Activated CD4-positive, alpha-beta T cell treated with anti-CD3 and anti-CD28 coated beads, Interleukin-10, Interleukin-2, amounts not matched to agents 100 ng/mL and 50 ng/mL, durations not matched to agents 16 hours and 8 hours (primary cell): Measurements from ENCODE around the gene POLG.

ENCODE experiments used
- DNase-seq: peaks from one replicate; pipeline ENCODE4 v3.0.0-alpha.2; 2020

Gene POLG

GRCh38 chr15:89334510-89335297 lies at the start of gene POLG:
Gene POLG, minus strand, starts transcription at chr15:89334824. Its CDS starts 1,070 bp downstream, at chr15:89333754.
- peak; percentile 99 for DNase-seq

DNA sequence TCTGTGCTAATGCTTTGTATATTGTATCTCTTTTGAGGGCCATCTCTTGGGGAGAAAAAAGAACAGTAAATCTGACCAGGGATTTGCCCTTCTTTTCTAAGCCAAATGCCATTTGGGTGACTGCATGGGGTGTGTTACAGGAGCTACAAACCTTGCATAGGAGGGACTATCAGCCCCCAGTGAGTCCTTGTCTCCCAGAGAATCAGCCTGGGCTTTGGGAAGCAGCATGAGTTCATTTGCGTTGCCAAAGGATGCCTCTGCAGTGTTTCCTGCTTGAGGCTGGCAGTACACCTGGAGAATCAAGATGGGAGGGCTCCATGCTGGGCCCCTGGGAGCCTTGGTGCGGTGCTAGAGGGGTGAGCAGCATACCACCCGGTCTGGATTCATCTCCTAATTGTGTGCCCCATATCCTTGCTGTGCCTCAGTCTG lies 49.6 kb upstream of the POLG start:
- DNase-seq = no peak

- no peak for DNase-seq
These were observed 48.9 kb upstream of the POLG start for GRCh38 chr15:89383365-89384175.

DNA sequence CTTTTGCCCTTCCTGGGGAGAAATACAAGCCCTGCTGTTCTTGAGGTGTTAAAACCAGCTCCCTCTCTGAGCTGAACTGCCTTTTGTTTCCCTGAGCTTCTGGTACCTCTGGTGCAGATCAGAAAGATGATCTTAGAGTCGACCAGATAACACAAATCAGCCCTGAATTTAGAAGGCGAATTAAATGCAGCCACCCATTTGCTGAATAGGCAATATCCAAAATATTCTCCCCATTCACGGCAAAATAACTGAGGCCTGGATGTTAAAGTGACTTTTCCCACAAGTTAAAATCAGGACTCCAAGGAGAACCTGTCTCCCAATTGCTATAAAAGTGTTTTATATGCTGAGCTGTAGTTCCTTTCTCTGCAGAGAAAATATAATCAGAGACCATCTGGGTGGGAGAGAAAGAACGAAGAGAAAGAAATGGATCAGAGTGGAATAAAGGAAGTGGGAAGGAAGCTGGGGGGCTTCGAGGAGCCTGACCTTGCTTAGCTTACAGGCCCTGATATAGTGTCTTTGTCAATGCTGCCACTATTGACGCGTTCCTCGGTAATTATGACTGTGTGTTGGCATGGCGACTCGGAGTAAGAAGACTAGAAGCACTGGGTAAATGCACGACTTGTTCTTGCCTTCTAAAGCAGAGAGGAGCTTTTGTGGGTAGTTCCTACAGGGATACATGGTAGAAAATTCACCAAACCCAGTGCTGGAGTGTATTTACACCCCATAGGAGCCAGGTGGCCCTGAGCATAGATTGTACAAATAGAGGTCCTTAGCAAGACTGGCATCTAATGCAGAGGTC lies 47.5 kb upstream of the POLG start:
- DNase-seq = no peak

GRCh38 chr15:89381331-89381730 lies 46.7 kb upstream of the POLG start:
- DNase-seq = no peak

DNA sequence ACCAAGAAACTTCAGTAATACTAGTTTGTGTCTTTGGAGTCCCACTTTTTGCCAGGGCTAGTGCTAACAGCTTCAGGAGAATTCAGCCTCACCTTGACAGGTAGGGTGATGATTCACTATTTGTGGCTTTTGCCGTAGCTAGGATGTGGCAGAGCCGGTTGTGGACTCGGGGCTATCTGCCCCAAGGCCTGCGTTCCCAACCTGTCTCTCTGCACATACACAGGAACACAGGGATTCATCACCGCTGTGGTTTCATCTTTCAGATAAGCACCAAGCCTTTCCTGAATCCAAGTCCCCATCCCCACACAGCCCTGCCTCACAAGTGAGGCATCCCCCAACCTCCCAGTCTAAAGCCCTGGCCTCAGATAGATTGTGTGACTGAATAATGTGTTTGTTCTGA lies 45.2 kb upstream of the POLG start:
- DNase-seq = no peak

DNA sequence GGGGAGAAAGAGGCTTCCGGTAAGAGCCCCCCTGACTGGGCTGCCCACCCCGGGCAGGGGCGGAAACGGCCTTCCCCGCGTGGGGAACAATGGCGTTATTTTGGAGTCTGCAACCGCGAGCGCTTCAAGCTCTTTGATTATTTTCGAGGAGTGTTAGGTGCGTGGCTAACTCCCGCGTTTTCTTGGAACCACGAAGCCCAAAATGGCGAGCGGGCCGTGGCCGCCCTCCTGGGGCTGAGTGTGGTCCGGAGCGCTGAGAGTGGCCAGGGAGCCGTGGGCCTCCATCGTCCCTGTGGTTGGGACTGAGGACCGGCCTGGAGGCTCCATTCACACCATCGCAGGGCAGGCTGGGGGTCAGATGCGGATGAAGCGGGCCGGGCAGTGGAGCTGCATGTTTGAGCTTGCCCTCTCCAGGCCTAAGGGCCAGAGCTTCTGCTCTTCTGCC lies 44.6 kb upstream of the POLG start:
- DNase-seq = no peak

DNA sequence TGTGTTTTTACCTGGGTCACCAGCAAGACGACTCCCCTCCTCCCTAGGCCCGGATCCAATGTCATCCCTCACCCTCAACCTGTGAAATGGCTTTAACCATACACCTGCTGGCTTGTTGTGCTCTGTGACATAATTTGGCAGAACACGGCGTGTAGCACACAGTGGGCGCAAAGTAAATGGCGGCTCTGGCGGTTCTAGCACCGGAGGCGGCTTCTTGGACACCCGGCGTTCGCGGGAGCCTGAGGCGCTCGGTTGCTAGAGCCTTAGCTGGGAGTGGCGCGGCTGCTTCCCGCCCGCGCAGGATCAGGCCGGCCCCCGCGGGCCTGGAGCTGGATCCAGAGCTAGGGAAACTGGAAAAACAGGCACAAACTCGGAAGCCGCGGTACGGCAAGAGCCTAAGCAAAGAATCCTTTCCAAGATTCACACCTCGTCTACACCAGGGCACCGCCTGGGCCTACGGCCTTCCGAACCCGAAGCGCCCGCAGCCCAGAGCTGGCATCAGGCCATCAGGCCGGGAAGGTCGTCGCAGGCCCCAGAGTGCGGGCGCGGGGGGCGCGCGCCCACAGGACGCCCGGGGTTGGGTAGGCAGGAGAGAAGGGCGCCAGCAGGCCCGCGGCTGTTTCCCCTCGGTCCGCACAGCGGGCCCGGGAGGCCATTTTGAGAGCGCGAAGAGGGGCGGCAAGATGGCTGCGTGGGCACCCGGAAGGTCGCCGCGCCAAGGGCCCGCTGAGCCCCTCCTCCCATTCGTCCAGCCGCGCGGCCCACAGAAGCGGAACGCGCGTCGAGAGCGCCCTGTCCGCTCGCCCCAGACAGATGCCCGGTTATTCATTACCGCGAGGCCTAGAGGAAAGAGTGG lies 43.9 kb upstream of the POLG start:
- DNase-seq = no peak

GRCh38 chr15:89377842-89378295 lies 43.2 kb upstream of the POLG start:
- DNase-seq = no peak

GRCh38 chr15:89377024-89377841 lies 42.6 kb upstream of the POLG start:
- DNase-seq = no peak

GRCh38 chr15:89376388-89376787 lies 41.8 kb upstream of the POLG start:
- no peak for DNase-seq

DNA sequence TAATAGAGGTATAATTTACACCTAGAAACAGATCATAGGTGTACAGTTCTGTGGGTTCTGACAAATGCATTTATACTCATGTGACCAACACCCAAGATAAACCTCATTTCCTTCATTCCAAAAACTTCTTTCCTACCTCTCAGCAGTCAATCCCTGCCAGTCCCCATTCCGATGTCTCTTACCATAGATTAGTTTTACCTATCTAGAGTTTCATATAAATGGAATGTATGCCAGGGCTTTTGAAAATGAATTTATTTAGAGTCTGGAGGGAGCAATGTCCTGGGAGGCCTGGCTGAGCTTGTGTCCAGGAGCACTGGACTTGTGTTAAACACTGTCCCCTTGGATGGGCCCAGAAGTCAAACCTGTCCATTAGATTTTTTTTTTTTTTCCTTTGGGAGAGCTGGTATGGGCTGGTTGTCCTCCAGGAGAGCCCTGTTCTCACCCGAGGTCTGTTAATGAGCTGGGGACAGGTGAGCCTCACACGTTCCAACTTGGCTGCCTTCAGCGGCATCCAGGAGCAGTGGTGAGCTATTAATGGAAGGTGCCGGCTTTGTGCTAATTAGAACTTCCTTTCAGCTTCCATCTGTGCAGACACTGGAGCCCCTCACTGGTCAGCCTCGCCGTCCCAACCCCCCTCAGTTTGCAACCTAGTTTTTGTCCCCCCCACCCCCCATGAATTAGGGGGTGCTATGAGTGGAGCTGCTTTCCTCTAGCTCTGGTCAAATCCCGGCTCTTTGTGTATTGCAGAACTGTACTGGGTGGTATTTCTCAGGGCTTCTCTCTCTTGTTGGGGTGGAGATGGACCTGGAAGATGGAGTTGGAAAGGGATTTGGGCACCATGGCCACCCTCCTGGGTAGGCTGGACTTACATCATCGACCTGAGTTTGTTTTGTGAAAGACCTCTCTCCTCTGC lies 40.7 kb upstream of the POLG start:
- DNase-seq = no peak

- DNase-seq = no peak
These were observed 39.7 kb upstream of the POLG start for GRCh38 chr15:89374086-89374981.

GRCh38 chr15:89372069-89372935 lies 37.7 kb upstream of the POLG start:
- no peak for DNase-seq

DNA sequence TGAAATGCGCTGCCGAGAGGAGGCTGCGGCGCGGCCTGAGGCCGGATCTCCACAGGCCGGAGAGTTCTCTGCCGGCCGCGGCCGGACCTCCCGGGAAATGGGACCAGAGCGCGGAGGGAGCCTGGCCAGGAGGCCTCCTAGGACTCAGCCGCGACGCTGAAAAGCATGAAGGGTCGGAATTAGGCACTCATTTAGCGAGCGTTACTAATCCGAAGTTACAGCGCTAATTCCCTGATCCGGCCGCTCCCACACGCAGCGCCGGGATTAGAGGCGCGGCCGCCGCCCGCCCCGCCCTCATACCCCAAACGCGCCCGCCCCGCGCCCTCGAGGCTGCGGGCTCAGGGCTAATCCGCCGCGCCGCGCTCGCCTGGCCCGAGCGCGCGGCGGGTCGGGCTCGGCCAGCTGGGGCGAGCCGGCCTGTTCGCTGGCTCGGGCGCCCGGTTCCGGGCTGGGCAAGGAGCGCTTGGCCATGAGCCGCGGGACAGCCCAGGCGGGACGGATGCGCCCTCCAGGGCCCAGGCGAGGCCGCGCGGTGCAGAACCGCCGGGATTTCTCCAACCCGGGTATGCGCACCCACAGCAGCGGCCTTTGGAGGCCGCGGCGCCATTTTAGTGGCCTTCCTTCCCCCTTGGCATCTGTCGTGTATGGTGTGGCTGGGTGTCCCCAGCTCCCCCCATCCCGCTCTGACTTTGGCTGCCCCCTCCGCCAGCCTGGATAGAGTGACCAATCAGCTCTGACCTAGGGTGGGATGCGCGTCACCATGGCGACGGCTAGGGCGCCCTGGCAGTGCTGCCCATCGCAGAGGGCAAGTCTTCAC lies 36.8 kb upstream of the POLG start:
- no peak for DNase-seq

DNA sequence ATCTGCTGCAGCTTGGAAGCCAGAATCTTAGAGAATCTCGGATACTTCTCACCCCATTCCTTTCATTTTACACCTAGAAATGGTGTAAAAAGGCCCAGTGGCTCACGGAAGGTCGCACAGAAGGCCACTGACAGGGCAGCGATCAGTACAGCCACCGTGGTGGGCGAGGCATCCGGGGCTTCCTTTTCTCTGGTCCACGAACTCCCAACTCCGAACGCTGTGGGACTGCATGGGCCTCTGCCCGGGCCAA lies 36.3 kb upstream of the POLG start:
- DNase-seq = no peak
